Measurements from ENCODE around the gene SPTBN4.

The SPTBN4 gene

DNA sequence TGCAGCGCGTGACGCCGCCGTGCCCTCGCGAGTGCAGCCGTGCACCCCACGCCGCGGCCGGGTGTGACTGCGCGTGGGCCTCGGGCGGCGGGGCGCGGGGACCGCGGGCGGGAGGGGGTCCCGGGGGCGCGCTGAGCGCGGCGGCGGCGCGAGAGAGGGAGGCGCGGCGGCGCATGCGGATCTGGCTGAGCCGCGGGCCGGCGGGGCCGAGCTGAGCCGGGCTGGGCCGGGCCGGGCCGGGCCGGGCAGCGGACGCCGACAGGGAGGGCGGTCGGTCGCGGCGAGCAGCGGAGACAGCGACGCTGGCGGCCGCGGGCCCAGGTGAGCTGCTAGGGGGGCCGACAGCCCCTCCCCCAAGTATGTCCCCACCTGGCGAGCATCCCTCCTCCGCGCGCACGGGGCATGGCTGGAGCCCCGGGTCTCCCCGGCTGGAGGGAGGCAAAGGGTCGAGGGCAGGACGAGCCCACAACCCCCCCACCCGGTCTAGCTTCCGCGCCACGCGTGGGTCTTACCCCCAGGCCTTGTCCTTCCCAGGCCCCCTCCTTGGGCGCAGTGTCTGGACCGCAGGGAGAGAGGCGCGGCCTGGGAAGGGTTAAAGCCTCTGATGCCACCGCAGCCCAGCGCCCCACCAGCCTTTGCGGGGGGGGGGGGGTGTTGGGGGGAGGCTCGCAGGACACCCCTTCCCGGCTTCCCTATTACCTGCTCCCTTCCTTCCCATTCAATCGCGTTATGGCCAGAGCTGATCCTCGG is at the start of gene SPTBN4:
Gene SPTBN4 (plus strand): TSS at position 17 of the 750 bp plus-strand sequence. CDS start 5,621 bp downstream, outside the sequence.
- Histone ChIP-seq H4K20me1 (ENCODE audit: insufficient read depth, low read length, poor library complexity, severe bottlenecking) (no peaks in the 10 kb centered on the region), H3K4me3 (ENCODE audit: low read length, poor library complexity, severe bottlenecking) (peak within 1 kb of the TSS; percentile 66), H3K4me2 (ENCODE audit: low read depth, low read length, poor library complexity, severe bottlenecking) (peak within 1 kb of the TSS; percentile 70), H3K9me2 (replicated peaks; ENCODE audit: low read depth, low read length) (no peaks in the 10 kb centered on the region), H3K4me1 (ENCODE audit: insufficient read depth, low read length, poor library complexity, severe bottlenecking) (peaks cover 13% of the 10 kb centered on the region), H3K36me3 (ENCODE audit: insufficient read depth, low read length) (no peaks in the 10 kb centered on the region), H3F3A (ENCODE audit: low read depth) (no peaks in the 10 kb centered on the region), H3K9ac (ENCODE audit: low read depth, low read length, poor library complexity, severe bottlenecking) (no peak within 1 kb of the TSS), H2AFZ (ENCODE audit: low read length) (peak within 1 kb of the TSS; percentile 62; the same call in 1 of the 2 replicates), H3K9me3 (ENCODE audit: insufficient read depth, low read depth, low read length) (no peaks in the 10 kb centered on the region), H3K27me3 (ENCODE audit: insufficient read depth, low read length, poor library complexity, severe bottlenecking) (no peaks in the 10 kb centered on the region), H3K79me2 (ENCODE audit: insufficient read depth, low read length) (no peaks in the 10 kb centered on the region)
- no peak for TF ChIP-seq EZH2phosphoT487 (IDR thresholded peaks at IDR 0.05; ENCODE audit: borderline replicate concordance)
- TF ChIP-seq, protein P1, sequence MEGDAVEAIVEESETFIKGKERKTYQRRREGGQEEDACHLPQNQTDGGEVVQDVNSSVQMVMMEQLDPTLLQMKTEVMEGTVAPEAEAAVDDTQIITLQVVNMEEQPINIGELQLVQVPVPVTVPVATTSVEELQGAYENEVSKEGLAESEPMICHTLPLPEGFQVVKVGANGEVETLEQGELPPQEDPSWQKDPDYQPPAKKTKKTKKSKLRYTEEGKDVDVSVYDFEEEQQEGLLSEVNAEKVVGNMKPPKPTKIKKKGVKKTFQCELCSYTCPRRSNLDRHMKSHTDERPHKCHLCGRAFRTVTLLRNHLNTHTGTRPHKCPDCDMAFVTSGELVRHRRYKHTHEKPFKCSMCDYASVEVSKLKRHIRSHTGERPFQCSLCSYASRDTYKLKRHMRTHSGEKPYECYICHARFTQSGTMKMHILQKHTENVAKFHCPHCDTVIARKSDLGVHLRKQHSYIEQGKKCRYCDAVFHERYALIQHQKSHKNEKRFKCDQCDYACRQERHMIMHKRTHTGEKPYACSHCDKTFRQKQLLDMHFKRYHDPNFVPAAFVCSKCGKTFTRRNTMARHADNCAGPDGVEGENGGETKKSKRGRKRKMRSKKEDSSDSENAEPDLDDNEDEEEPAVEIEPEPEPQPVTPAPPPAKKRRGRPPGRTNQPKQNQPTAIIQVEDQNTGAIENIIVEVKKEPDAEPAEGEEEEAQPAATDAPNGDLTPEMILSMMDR (conservative IDR thresholded peaks at IDR 0.05; ENCODE audit: low read length) = no peak

DNA sequence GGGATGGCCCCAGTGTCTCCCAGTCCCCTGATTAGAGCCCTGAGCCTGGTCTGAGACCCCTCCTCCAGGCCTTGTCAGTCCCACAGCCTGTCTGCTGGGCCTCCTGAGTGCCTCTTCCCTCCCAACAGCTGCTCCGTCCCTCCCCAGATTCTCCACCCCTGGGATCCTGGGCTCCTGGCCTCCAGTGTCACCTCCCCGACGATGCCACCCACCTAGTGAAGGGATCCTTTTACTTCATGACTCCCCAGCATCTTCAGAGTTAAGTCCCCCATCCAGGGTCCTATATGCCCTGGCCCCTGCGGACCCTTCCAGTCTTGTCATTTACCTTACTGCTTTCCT is 49.2 kb upstream of the SPTBN4 start:
- peaks cover 12% of the 10 kb centered on the region for H3K4me1 ChIP-seq (ENCODE audit: insufficient read depth, low read length, poor library complexity, severe bottlenecking)
- H4K20me1 ChIP-seq (ENCODE audit: insufficient read depth, low read length, poor library complexity, severe bottlenecking) = no peaks in the 10 kb centered on the region
- H3K36me3 ChIP-seq (ENCODE audit: insufficient read depth, low read length) = no peaks in the 10 kb centered on the region
- no peaks in the 10 kb centered on the region for H3K9me2 ChIP-seq (replicated peaks; ENCODE audit: low read depth, low read length)
- no peaks in the 10 kb centered on the region for H3F3A ChIP-seq (ENCODE audit: low read depth)
- no peak overlapping the region for H3K9ac ChIP-seq (ENCODE audit: low read depth, low read length, poor library complexity, severe bottlenecking)
- TF ChIP-seq EZH2phosphoT487 (IDR thresholded peaks at IDR 0.05; ENCODE audit: borderline replicate concordance) = no peak
- TF ChIP-seq, protein P1 (conservative IDR thresholded peaks at IDR 0.05; ENCODE audit: low read length) = no peak
- H3K27me3 ChIP-seq (ENCODE audit: insufficient read depth, low read length, poor library complexity, severe bottlenecking) = no peaks in the 10 kb centered on the region
- no peak overlapping the region for H3K4me2 ChIP-seq (ENCODE audit: low read depth, low read length, poor library complexity, severe bottlenecking)
- no peaks in the 10 kb centered on the region for H3K79me2 ChIP-seq (ENCODE audit: insufficient read depth, low read length)
- H3K4me3 ChIP-seq (ENCODE audit: low read length, poor library complexity, severe bottlenecking) = no peak overlapping the region
- no peak overlapping the region for H2AFZ ChIP-seq (ENCODE audit: low read length)
- no peaks in the 10 kb centered on the region for H3K9me3 ChIP-seq (ENCODE audit: insufficient read depth, low read depth, low read length)

DNA sequence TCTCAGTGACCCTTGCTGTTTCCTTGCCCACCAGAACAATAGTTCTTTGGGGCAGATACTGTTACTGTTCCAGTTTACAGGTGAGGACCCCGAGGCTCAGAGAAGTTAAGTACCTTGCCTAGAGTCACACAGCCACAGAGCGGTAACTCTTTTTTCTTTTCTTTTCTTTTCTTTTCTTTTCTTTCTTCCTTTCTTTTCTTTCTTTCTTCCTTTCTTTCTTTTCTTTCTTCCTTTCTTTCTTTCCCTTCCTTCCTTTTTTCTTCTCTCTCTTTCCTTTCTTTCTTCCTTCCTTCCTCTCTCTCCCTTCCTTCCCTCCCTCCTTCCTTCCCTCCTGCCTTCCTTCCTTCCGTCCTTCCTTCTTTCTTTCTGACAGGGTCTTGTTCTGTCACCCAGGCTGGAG is 48.8 kb upstream of the SPTBN4 start:
- no peak overlapping the region for H3K9ac ChIP-seq (ENCODE audit: low read depth, low read length, poor library complexity, severe bottlenecking)
- no peak overlapping the region for H3K4me2 ChIP-seq (ENCODE audit: low read depth, low read length, poor library complexity, severe bottlenecking)

More for the DNA sequence above, 48.8 kb upstream of the SPTBN4 start:
- Histone ChIP-seq H3K36me3 (ENCODE audit: insufficient read depth, low read length) (no peaks in the 10 kb centered on the region), H3K79me2 (ENCODE audit: insufficient read depth, low read length) (no peaks in the 10 kb centered on the region), H3F3A (ENCODE audit: low read depth) (no peaks in the 10 kb centered on the region), H3K9me2 (replicated peaks; ENCODE audit: low read depth, low read length) (no peaks in the 10 kb centered on the region), H3K9me3 (ENCODE audit: insufficient read depth, low read depth, low read length) (no peaks in the 10 kb centered on the region), H4K20me1 (ENCODE audit: insufficient read depth, low read length, poor library complexity, severe bottlenecking) (no peaks in the 10 kb centered on the region), H3K4me1 (ENCODE audit: insufficient read depth, low read length, poor library complexity, severe bottlenecking) (peaks cover 12% of the 10 kb centered on the region), H3K4me3 (ENCODE audit: low read length, poor library complexity, severe bottlenecking) (no peak overlapping the region), H2AFZ (ENCODE audit: low read length) (no peak overlapping the region), H3K27me3 (ENCODE audit: insufficient read depth, low read length, poor library complexity, severe bottlenecking) (no peaks in the 10 kb centered on the region)
- TF ChIP-seq EZH2phosphoT487 (IDR thresholded peaks at IDR 0.05; ENCODE audit: borderline replicate concordance) = no peak
- TF ChIP-seq, protein P1 (conservative IDR thresholded peaks at IDR 0.05; ENCODE audit: low read length) = no peak

Data from Loucy (cell line).